Activated CD4-positive, alpha-beta T cell treated with anti-CD3 and anti-CD28 coated beads, Interleukin-2, amount 10 ng/mL, durations not matched to agents 7 days and 5 days (primary cell): Measurements from ENCODE around the gene FAAH2. TPM values are rescaled to one million over a fixed set of nuclear protein-coding genes. Genes with fewer than 3 reads are reported as not detected.
"Not testable (repeated sequence)": the region's sequence is repeated elsewhere in the genome, so short reads cannot be mapped to it uniquely, and the experiment has no call there.

Experiments
- CTCF ChIA-PET: fragments of 350-600 bp; sonication (Branson Sonifier 250); formaldehyde crosslinking; loops from one replicate; lab custom pipeline; 2021; ENCODE audit warnings: antibody characterized with exemption; lab: Charles Lee
- POLR2A ChIA-PET: fragments of 350-600 bp; sonication (Branson Sonifier 250); formaldehyde crosslinking; loops from one replicate; lab custom pipeline; 2021; ENCODE audit warnings: antibody characterized with exemption; lab: Charles Lee
- DNase-seq: peaks from one replicate; pipeline ENCODE4 v3.0.0-alpha.2; 2020
- H3K27ac Mint-ChIP-seq: one replicate; pipeline ENCODE4 v1.8.0; 2021; ENCODE audit warnings: mild to moderate bottlenecking, moderate library complexity, mixed read lengths
- H3K27me3 Mint-ChIP-seq: one replicate; pipeline ENCODE4 v1.8.0; 2021; ENCODE audit warnings: mixed read lengths
- H3K36me3 Mint-ChIP-seq: one replicate; pipeline ENCODE4 v1.8.0; 2021; ENCODE audit warnings: low read depth, mixed read lengths
- H3K4me1 Mint-ChIP-seq: one replicate; pipeline ENCODE4 v1.8.0; 2021; ENCODE audit warnings: mixed read lengths
- H3K4me3 Mint-ChIP-seq: one replicate; pipeline ENCODE4 v1.8.0; 2021; ENCODE audit warnings: mild to moderate bottlenecking, moderate library complexity, mixed read lengths
- H3K9me3 Mint-ChIP-seq: one replicate; pipeline ENCODE4 v1.8.0; 2021; ENCODE audit warnings: mixed read lengths
- total RNA-seq, 2 experiments: library from RNA; stranded (reverse); gene quantifications; one replicate each; pipeline ENCODE4 v1.2.3, GENCODE V29; 2021

Gene FAAH2
- total RNA-seq, 2 experiments from 2014 or later = 1.4 to 1.9 TPM

- POLR2A ChIA-PET, H3K4me3 Mint-ChIP-seq, H3K27me3 Mint-ChIP-seq, H3K9me3 Mint-ChIP-seq, CTCF ChIA-PET, H3K27ac Mint-ChIP-seq, DNase-seq: not testable (repeated sequence)
- Mint-ChIP-seq H3K36me3 (peaks cover 17% of the 10 kb centered on the region), H3K4me1 (peaks cover 20% of the 10 kb centered on the region)
These were observed 9.2 kb downstream of the FAAH2 start for GRCh38 chrX:57295679-57296078.

DNA sequence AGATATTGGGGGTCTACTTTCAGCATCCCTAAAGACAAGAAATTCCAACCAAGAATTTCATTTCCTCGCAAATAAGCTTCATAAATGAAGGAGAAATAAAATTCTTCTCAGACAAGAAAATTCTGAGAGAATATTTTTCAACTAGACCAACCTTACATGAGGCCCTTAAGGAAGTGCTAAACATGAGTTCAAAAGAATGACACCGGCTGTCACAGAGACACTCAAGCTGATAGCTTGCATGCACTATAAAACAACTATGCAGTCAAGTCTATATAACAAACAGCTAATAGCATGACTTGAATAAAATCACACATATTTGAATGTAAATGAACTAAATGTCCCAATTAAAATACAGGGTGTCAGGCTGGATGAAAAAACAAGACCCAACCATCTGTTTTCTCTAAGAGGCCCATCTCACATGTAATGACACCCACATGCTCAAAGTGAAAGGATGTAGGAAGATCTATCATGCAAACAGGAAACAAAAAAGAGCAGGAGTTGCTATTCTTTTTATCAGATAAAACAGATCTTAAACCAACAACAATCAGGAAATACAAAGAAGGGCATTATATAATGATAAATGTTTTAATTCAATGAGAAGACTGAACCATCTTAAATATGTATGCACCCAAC lies 27.2 kb downstream of the FAAH2 start:
- CTCF ChIA-PET = no interaction called here

GRCh38 chrX:57329008-57329407 lies 42.5 kb downstream of the FAAH2 start:
- DNase-seq = no peak
- ChIA-PET POLR2A (no interaction called here), CTCF (no interaction called here)
- Mint-ChIP-seq H3K4me1 (no peaks in the 10 kb centered on the region), H3K4me3 (no peak overlapping the region), H3K9me3 (peaks cover 5% of the 10 kb centered on the region), H3K36me3 (peaks cover 2% of the 10 kb centered on the region), H3K27ac (no peak overlapping the region), H3K27me3 (no peaks in the 10 kb centered on the region)

More for the DNA sequence above, 27.2 kb downstream of the FAAH2 start:
- Mint-ChIP-seq H3K4me1 (peaks cover 12% of the 10 kb centered on the region), H3K9me3 (peaks cover 17% of the 10 kb centered on the region), H3K36me3 (peaks cover 12% of the 10 kb centered on the region), H3K4me3 (no peak overlapping the region), H3K27ac (peak overlapping the region; percentile 59), H3K27me3 (no peaks in the 10 kb centered on the region)
- POLR2A ChIA-PET = no interaction called here
- DNase-seq = no peak

- DNase-seq, H3K4me1 Mint-ChIP-seq, POLR2A ChIA-PET, H3K27ac Mint-ChIP-seq, H3K36me3 Mint-ChIP-seq, H3K4me3 Mint-ChIP-seq, CTCF ChIA-PET, H3K27me3 Mint-ChIP-seq: not testable (repeated sequence)
- H3K9me3 Mint-ChIP-seq = peaks cover 10% of the 10 kb centered on the region
These were observed 49.3 kb downstream of the FAAH2 start for GRCh38 chrX:57335790-57336189.

DNA sequence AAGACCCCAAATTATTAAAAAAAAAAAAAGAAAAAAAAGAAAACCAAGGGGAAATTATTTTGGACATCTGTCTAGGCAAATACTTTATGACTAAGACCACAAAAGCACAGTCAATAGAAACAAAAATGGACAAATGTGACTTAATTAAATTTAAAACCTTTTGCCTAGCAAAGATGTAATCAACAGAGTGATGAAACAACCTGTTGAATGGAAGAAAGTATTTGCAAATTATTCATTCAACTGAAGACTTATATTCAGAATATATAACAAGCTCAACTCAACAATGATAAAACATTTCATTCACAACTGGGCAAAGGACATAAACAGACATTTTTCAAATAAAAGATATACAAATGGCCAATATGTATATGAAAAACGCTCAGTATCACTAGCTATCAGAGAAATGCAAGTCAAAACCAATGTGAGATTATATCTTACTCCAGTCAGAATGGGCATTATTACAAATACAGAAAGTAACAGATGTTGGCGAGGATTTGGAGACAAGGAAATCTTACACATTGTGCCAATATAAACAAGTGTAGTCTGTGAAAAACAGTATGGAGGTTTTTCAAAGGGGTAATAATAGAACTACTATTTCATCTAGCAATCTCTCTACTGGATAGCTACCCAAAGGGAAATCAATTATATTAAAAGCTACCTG lies 67.1 kb downstream of the FAAH2 start:
- H3K27me3 Mint-ChIP-seq = no peaks in the 10 kb centered on the region
- no peaks in the 10 kb centered on the region for H3K4me1 Mint-ChIP-seq
- CTCF ChIA-PET = interaction anchor here (0.6 kb wide), 1 partner anchor 270 kb away, joined by 3 read pairs; no protein-coding TSS in a partner anchor
- peaks cover 2% of the 10 kb centered on the region for H3K36me3 Mint-ChIP-seq
- peaks cover 5% of the 10 kb centered on the region for H3K9me3 Mint-ChIP-seq
- POLR2A ChIA-PET = no interaction called here
- no peak overlapping the region for H3K4me3 Mint-ChIP-seq
- no peak for DNase-seq
- no peak overlapping the region for H3K27ac Mint-ChIP-seq

GRCh38 chrX:57364145-57364544 lies 77.6 kb downstream of the FAAH2 start:
- Mint-ChIP-seq H3K9me3 (no peaks in the 10 kb centered on the region), H3K27me3 (no peaks in the 10 kb centered on the region), H3K36me3 (no peaks in the 10 kb centered on the region), H3K27ac (no peak overlapping the region), H3K4me3 (no peak overlapping the region), H3K4me1 (peaks cover 2% of the 10 kb centered on the region)
- ChIA-PET POLR2A (no interaction called here), CTCF (no interaction called here)
- no peak for DNase-seq

GRCh38 chrX:57366430-57366829 lies 79.9 kb downstream of the FAAH2 start:
- CTCF ChIA-PET = no interaction called here
- peaks cover 2% of the 10 kb centered on the region for H3K4me1 Mint-ChIP-seq
- H3K4me3 Mint-ChIP-seq = no peak overlapping the region
- H3K27me3 Mint-ChIP-seq = no peaks in the 10 kb centered on the region
- H3K9me3 Mint-ChIP-seq = no peaks in the 10 kb centered on the region
- no peaks in the 10 kb centered on the region for H3K36me3 Mint-ChIP-seq
- DNase-seq = no peak
- H3K27ac Mint-ChIP-seq = no peak overlapping the region
- POLR2A ChIA-PET = no interaction called here

GRCh38 chrX:57367649-57368048 lies 81.1 kb downstream of the FAAH2 start:
- no peaks in the 10 kb centered on the region for H3K36me3 Mint-ChIP-seq
- POLR2A ChIA-PET = no interaction called here
- H3K9me3 Mint-ChIP-seq = no peaks in the 10 kb centered on the region
- peaks cover 2% of the 10 kb centered on the region for H3K4me1 Mint-ChIP-seq
- no peak overlapping the region for H3K4me3 Mint-ChIP-seq
- H3K27me3 Mint-ChIP-seq = no peaks in the 10 kb centered on the region
- CTCF ChIA-PET = interaction anchor here (1.0 kb wide), 1 partner anchor 11 kb away, joined by 3 read pairs; no protein-coding TSS in a partner anchor
- H3K27ac Mint-ChIP-seq = no peak overlapping the region
- DNase-seq = no peak

GRCh38 chrX:57368158-57368557 lies 81.7 kb downstream of the FAAH2 start:
- DNase-seq = no peak
- Mint-ChIP-seq H3K4me1 (peaks cover 2% of the 10 kb centered on the region), H3K27me3 (no peaks in the 10 kb centered on the region), H3K27ac (no peak overlapping the region), H3K36me3 (no peaks in the 10 kb centered on the region), H3K4me3 (no peak overlapping the region), H3K9me3 (no peaks in the 10 kb centered on the region)
- ChIA-PET CTCF (interaction anchor here (0.5 to 1.0 kb wide), 2 partner anchors 10 to 88 kb away, joined by 3 read pairs; no protein-coding TSS in a partner anchor), POLR2A (no interaction called here)

GRCh38 chrX:57379296-57379695 lies 92.8 kb downstream of the FAAH2 start:
- Mint-ChIP-seq H3K36me3 (peaks cover 2% of the 10 kb centered on the region), H3K4me1 (peaks cover 1% of the 10 kb centered on the region), H3K9me3 (peaks cover 2% of the 10 kb centered on the region), H3K27me3 (no peaks in the 10 kb centered on the region), H3K27ac (no peak overlapping the region), H3K4me3 (no peak overlapping the region)
- POLR2A ChIA-PET = no interaction called here
- CTCF ChIA-PET = no interaction called here
- DNase-seq = no peak

DNA sequence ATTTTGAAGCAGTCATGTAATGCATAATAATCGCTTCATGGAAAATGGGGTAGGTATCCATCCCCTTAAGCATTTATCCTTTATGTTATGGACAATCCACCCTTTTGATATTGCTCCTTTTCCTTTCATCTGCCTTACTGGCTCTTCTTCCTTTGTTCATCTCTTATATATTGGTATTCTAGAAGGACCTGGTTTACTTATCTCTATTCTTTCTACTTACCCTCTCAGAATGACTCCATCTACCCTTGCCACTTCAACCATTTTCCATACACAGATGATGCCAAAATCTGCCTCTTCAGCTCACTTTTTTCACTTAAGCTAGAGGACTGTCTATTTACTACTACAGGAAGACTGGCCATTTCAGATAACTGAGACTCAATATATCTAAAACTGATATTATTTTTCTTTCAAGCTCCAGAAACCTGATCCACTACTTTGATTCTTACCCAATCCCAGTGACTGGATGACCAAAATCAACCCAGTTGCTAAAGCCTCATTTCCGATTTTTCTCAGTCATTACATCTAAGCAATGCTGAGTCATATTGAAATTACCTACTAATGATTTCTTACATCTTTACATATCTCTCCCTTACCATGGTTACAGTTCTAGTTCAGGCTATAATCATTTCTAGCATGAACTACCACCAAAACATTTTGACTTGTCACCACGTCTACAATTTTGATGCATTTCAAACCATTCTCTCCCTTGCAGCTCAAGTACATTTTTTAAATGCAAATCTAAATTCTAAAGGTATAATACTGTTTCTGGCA lies 93.7 kb downstream of the FAAH2 start:
- ChIA-PET POLR2A (no interaction called here), CTCF (no interaction called here)
- Mint-ChIP-seq H3K27ac (no peak overlapping the region), H3K4me3 (no peak overlapping the region), H3K36me3 (peaks cover 2% of the 10 kb centered on the region), H3K9me3 (peaks cover 2% of the 10 kb centered on the region), H3K4me1 (peaks cover 1% of the 10 kb centered on the region), H3K27me3 (no peaks in the 10 kb centered on the region)
- DNase-seq = no peak

DNA sequence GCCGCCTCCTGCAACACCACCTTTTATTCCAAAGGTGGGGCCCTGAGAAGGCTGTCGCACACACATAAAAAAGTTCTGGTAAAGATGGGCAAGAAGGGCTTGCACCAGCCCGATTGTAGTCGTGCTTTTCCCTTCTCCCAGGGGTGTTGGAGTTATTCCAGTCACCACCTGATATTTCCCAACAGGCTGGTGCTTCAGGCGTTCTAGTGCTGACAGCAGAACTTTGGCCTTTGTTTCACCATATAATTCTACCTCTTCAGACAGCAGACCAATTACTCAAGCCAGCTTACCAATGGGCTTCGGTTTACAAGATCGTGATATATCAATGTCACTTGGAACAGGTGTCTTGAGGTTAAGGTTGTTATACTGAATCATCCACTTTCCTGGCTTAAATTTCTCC lies 107.7 kb downstream of the FAAH2 start:
- POLR2A ChIA-PET, H3K9me3 Mint-ChIP-seq, H3K4me1 Mint-ChIP-seq, DNase-seq, H3K36me3 Mint-ChIP-seq, H3K4me3 Mint-ChIP-seq, H3K27me3 Mint-ChIP-seq, H3K27ac Mint-ChIP-seq, CTCF ChIA-PET: not testable (repeated sequence)

DNA sequence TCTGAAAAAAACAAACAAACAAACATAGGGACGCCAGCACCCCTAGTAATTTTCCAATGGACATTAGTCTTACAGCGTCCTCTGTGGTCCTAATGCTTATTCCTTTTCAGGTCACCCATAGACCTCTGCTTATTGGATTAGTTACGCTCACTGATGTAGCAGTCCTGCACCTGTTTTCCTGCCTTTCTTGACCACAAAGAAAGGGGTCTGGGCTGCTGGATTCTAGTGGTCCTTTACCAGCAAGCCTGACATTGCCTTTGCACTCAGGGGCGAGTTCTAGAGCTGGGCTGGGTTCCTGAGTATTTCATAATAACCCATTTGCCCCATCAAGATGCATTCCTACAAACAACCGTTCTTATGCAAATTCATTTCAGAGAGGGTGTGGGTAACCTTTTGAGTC lies 116.7 kb downstream of the FAAH2 start:
- H3K27me3 Mint-ChIP-seq, POLR2A ChIA-PET, H3K36me3 Mint-ChIP-seq, DNase-seq, H3K4me1 Mint-ChIP-seq, H3K4me3 Mint-ChIP-seq, CTCF ChIA-PET, H3K27ac Mint-ChIP-seq, H3K9me3 Mint-ChIP-seq: not testable (repeated sequence)
